Measurements from ENCODE around the gene PSMD13.

GRCh38 chr11:280706-281485 lies 44.1 kb downstream of the PSMD13 start:
- no peak for TF ChIP-seq CTCF (IDR thresholded peaks at IDR 0.05; ENCODE audit: insufficient read depth, low read length, poor library complexity, severe bottlenecking)
- no peak for TF ChIP-seq EZH2phosphoT487 (conservative IDR thresholded peaks at IDR 0.05; ENCODE audit: low read length)
